Activated CD8-positive, alpha-beta T cell treated with anti-CD3 and anti-CD28 coated beads, Interleukin-2, amount 10 ng/mL, durations not matched to agents 7 days and 5 days (primary cell): Measurements from ENCODE around the gene SIK3. TPM values are rescaled to one million over a fixed set of nuclear protein-coding genes. Genes with fewer than 3 reads are reported as not detected.

Source experiments
- ATAC-seq: fragments of 150-1000 bp; cut with Tn5 transposase; one replicate; pipeline ENCODE4 v1.10.0; 2021; ENCODE audit warnings: moderate library complexity
- CTCF ChIA-PET: fragments of 350-600 bp; sonication (Branson Sonifier 250); formaldehyde crosslinking; loops from one replicate; lab custom pipeline; 2021; ENCODE audit warnings: antibody characterized with exemption; lab: Charles Lee
- POLR2A ChIA-PET: fragments of 350-600 bp; sonication (Branson Sonifier 250); formaldehyde crosslinking; loops from one replicate; lab custom pipeline; 2021; ENCODE audit warnings: antibody characterized with exemption; lab: Charles Lee
- DNase-seq: peaks from one replicate; pipeline ENCODE4 v3.0.0-alpha.2; 2020
- H3K27ac Mint-ChIP-seq: one replicate; pipeline ENCODE4 v1.8.0; 2021; ENCODE audit warnings: mild to moderate bottlenecking, mixed read lengths
- H3K27me3 Mint-ChIP-seq: one replicate; pipeline ENCODE4 v1.8.0; 2021; ENCODE audit warnings: low read depth, mixed read lengths
- H3K36me3 Mint-ChIP-seq: one replicate; pipeline ENCODE4 v1.8.0; 2021; ENCODE audit warnings: low read depth, mixed read lengths
- H3K4me1 Mint-ChIP-seq: one replicate; pipeline ENCODE4 v1.8.0; 2021; ENCODE audit warnings: low read depth, mixed read lengths
- H3K4me3 Mint-ChIP-seq: one replicate; pipeline ENCODE4 v1.8.0; 2021; ENCODE audit warnings: mild to moderate bottlenecking, mixed read lengths
- H3K9me3 Mint-ChIP-seq: one replicate; pipeline ENCODE4 v1.8.0; 2022; ENCODE audit warnings: mixed read lengths; ENCODE audit not compliant: insufficient read depth
- total RNA-seq, 2 experiments: library from RNA; stranded (reverse); gene quantifications; one replicate each; pipeline ENCODE4 v1.2.3, GENCODE V29; 2021

The SIK3 gene
- total RNA-seq, 2 experiments from 2014 or later, result 25.9 to 31.4 TPM

DNA sequence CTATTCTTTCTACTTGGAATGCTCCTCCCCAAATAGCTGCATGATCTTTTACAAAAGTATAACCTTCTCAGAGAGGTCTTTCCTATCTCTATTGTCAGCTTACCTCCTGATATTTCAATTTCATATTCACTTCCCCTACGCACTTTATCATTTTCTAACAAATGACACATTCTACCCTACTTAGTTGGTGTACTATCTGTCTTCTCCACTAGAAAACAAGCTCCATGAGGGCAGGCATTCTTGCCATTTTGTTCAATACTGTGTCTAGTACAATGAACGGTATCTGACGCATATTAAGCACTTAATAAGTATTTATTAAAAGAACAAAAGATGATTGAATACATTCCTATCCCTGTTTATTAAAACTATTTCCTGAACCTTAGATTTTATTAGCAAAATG is 164.3 kb downstream of the SIK3 start:
- no peak overlapping the region for H3K4me3 Mint-ChIP-seq
- peaks cover 21% of the 10 kb centered on the region for H3K36me3 Mint-ChIP-seq

GRCh38 chr11:116932181-116932580 is 166.0 kb downstream of the SIK3 start:
- ChIA-PET CTCF (interaction anchor here (1.3 kb wide), 1 partner anchor 52 kb away, joined by 5 read pairs; no protein-coding TSS in a partner anchor), POLR2A (interaction anchor here (2.1 kb wide), 1 partner anchor 165 kb away, joined by 6 read pairs; no protein-coding TSS in a partner anchor)
- Mint-ChIP-seq H3K36me3 (peaks cover 22% of the 10 kb centered on the region), H3K27ac (peak overlapping the region; percentile 89), H3K4me1 (peaks cover 56% of the 10 kb centered on the region), H3K4me3 (peak overlapping the region; percentile 80), H3K9me3 (peaks cover 5% of the 10 kb centered on the region), H3K27me3 (no peaks in the 10 kb centered on the region)
- DNase-seq (no peak), ATAC-seq (no peak)

More for the DNA sequence above, 164.3 kb downstream of the SIK3 start:
- DNase-seq (no peak), ATAC-seq (no peak)
- Mint-ChIP-seq H3K9me3 (peaks cover 5% of the 10 kb centered on the region), H3K27me3 (no peaks in the 10 kb centered on the region), H3K27ac (no peak overlapping the region), H3K4me1 (peaks cover 38% of the 10 kb centered on the region)
- POLR2A ChIA-PET, result interaction anchor here (1.0 kb wide), 1 partner anchor 14 kb away, joined by 3 read pairs; no protein-coding TSS in a partner anchor
- CTCF ChIA-PET, result no interaction called here

DNA sequence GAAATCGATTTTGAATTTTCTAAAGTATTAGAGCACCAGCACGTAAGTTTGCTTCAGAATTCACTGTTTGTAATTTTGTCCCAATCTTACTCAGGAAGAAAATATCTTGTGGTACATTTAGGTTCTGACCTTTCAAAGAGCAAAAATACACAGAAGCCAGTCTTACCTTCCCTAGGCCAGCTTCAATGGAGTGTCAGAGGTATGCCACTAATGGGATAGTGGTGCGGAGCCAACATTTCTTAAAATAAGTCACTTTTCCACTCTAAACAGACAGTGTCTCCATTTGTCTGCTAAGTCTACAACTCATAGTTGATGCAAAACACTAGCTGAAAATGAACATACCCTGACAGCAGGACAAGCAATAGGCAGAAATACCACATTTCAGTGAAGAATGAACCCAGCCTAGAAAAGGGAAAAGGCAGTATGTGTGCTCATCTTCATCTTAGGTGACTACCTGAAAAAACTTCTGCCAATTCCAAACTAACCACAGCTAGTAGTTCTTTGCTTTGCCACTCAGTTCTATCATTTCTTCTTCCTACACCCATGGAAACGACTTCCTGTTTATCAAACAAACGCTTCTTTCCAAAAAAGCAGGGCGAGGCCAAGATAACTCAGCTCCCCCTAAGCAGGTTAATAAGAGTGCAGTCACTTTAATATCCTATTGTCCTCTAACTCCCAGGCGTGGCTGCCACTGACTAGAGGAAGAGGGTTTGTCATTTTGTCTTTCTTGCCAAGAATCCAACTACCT is 166.8 kb downstream of the SIK3 start:
- ChIA-PET POLR2A (interaction anchor here (0.6 to 2.1 kb wide), 4 partner anchors 16 to 201 kb away, joined by 3 to 7 read pairs (median 5); no protein-coding TSS in a partner anchor), CTCF (interaction anchor here (0.8 to 3.0 kb wide), 7 partner anchors 26 to 164 kb away, joined by 3 to 10 read pairs (median 4); partner anchors contain the start of gene APOA5)
- Mint-ChIP-seq H3K4me1 (peaks cover 63% of the 10 kb centered on the region), H3K27me3 (no peaks in the 10 kb centered on the region), H3K27ac (peak overlapping the region; percentile 89), H3K4me3 (peak overlapping the region; percentile 80), H3K9me3 (peaks cover 5% of the 10 kb centered on the region), H3K36me3 (peaks cover 24% of the 10 kb centered on the region)
- DNase-seq (peak; percentile 49), ATAC-seq (peak; percentile 59)

- Mint-ChIP-seq H3K9me3 (peaks cover 5% of the 10 kb centered on the region), H3K4me1 (peaks cover 70% of the 10 kb centered on the region), H3K27ac (peak overlapping the region; percentile 89), H3K4me3 (peak overlapping the region; percentile 80), H3K27me3 (no peaks in the 10 kb centered on the region), H3K36me3 (peaks cover 27% of the 10 kb centered on the region)
- no peak for DNase-seq
- ChIA-PET CTCF (interaction anchor here (0.8 to 3.0 kb wide), 17 partner anchors 10 to 296 kb away, joined by 3 to 14 read pairs (median 4); partner anchors contain the start of genes APOA5 and SIK3), POLR2A (interaction anchor here (0.6 to 2.1 kb wide), 4 partner anchors 17 to 202 kb away, joined by 3 to 7 read pairs (median 6); no protein-coding TSS in a partner anchor)
- no peak for ATAC-seq
Measured at GRCh38 chr11:116930586-116930985, 167.6 kb downstream of the SIK3 start.

DNA sequence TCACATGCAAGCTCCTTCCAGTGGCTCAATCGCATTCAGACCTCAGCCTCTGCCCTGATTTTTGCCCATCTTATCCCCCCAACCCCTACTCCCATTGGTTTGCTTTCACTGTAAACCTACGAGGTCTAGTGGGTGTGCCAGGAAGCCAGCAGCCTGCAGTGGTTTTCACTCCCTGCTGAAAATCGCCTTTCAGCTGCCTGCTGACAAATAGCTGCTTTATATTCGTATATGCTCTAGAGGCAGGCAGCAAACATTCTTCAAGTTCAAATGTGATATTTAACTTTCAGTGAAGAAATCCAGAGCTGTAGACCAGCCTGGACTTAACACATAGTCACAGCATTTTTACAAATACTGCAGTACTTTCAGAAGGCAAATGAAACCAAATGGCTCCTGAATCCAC is 168.1 kb downstream of the SIK3 start:
- peak; percentile 44 for ATAC-seq
- Mint-ChIP-seq H3K9me3 (peaks cover 5% of the 10 kb centered on the region), H3K36me3 (peaks cover 28% of the 10 kb centered on the region), H3K4me1 (peaks cover 74% of the 10 kb centered on the region), H3K4me3 (peak overlapping the region; percentile 80), H3K27me3 (no peaks in the 10 kb centered on the region), H3K27ac (peak overlapping the region; percentile 89)
- ChIA-PET POLR2A (interaction anchor here (1.2 to 2.1 kb wide), 4 partner anchors 17 to 169 kb away, joined by 6 to 7 read pairs (median 6); no protein-coding TSS in a partner anchor), CTCF (interaction anchor here (0.8 to 3.0 kb wide), 18 partner anchors 10 to 297 kb away, joined by 3 to 14 read pairs (median 4); partner anchors contain the start of genes APOA5 and SIK3)
- peak; percentile 62 for DNase-seq

- ChIA-PET POLR2A (interaction anchor here (1.2 to 1.9 kb wide), 3 partner anchors 18 to 169 kb away, joined by 6 to 7 read pairs (median 7); no protein-coding TSS in a partner anchor), CTCF (interaction anchor here (0.6 to 3.0 kb wide), 22 partner anchors 11 to 297 kb away, joined by 3 to 14 read pairs (median 4); partner anchors contain the start of genes APOA5 and SIK3)
- peak overlapping the region; percentile 80 for H3K4me3 Mint-ChIP-seq
- no peaks in the 10 kb centered on the region for H3K27me3 Mint-ChIP-seq
- peaks cover 33% of the 10 kb centered on the region for H3K36me3 Mint-ChIP-seq
- no peak for DNase-seq
- peaks cover 80% of the 10 kb centered on the region for H3K4me1 Mint-ChIP-seq
- H3K9me3 Mint-ChIP-seq, result peaks cover 5% of the 10 kb centered on the region
- ATAC-seq, result no peak
- H3K27ac Mint-ChIP-seq, result peak overlapping the region; percentile 89
Measured at GRCh38 chr11:116929414-116930090, 168.7 kb downstream of the SIK3 start.

GRCh38 chr11:116928845-116929244 is 169.4 kb downstream of the SIK3 start:
- Mint-ChIP-seq H3K27me3 (no peaks in the 10 kb centered on the region), H3K27ac (peak overlapping the region; percentile 63), H3K36me3 (peaks cover 28% of the 10 kb centered on the region), H3K4me1 (peaks cover 84% of the 10 kb centered on the region), H3K9me3 (peaks cover 5% of the 10 kb centered on the region), H3K4me3 (peak overlapping the region; percentile 80)
- ATAC-seq, result no peak
- ChIA-PET POLR2A (interaction anchor here (1.6 kb wide), 1 partner anchor 75 kb away, joined by 6 read pairs; no protein-coding TSS in a partner anchor), CTCF (interaction anchor here (0.6 to 3.0 kb wide), 12 partner anchors 10 to 200 kb away, joined by 3 to 14 read pairs (median 5); partner anchors contain the start of genes APOA5 and SIK3)
- DNase-seq, result no peak

DNA sequence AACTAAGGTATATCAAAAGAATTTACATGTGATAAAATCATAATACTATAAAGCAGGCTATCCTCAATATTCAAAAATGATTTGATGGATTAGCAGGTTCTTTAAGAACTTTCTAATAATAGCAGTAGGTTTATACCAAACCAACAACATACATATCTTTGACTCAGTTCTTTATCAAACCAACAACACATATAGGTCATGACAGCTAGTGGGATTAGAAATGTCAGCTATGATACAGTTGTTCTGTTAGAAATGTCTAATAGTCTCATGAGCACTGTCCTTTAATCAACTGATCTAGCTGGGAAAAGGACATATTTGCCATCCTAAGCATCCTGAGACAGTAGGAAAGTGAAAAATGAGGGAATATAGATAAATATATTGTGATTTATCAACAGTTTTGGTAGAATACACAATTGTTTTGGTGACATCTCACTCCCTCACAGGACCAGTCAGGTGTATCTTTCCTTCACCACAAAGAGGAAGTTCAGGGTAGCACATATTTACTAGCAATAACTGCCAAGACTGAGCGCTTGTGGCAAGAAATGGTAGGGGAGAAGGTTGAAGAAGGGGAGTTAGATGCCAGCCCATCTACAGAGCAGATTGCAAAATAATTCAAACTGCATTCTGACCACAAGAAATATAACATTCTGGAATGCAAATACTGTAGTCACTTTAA is 170.0 kb downstream of the SIK3 start:
- peak; percentile 32 for DNase-seq
- Mint-ChIP-seq H3K36me3 (peaks cover 24% of the 10 kb centered on the region), H3K27me3 (no peaks in the 10 kb centered on the region), H3K9me3 (peaks cover 5% of the 10 kb centered on the region), H3K4me1 (peaks cover 87% of the 10 kb centered on the region), H3K4me3 (peak overlapping the region; percentile 12), H3K27ac (peak overlapping the region; percentile 24)
- ATAC-seq, result peak; percentile 37
- ChIA-PET CTCF (interaction anchor here (0.7 to 2.9 kb wide), 9 partner anchors 10 to 178 kb away, joined by 3 to 14 read pairs (median 4); partner anchors contain the start of genes APOA5 and SIK3), POLR2A (no interaction called here)

DNA sequence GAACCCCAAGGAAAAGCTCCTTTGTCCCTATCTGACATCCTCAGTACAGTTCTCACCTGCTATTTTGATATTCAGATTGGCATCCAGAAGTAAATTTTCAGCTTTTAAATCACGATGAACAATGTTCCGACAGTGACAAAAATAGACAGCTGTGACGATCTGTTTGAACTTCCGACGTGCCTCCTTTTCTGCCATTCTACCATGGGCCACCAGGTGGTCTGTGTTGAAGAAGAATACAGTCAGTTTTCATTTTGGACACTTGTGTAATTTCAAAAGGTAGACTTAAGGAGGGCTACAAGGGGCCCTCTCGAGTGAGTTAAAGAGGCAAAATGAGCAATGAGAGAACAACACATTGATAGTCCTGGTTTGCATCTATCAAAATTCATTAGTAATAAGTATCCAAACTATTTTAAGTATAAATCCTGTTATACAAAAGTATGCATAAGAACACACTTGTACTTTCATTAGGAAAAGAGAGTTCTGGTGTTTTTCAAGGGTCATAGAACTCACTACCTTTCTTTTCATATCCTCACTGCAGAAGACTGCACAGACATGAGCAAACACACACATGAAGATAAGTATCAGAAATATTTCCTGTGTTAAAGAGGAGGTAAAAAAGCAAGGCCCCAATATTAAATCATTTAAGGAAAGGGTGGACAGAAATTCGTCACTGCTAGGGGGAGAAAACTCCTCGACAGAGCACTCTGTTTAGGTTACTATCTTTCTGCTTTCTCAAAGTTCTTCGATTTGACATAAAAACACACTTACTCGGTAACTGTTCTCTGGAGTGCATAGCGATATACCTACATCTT is 170.9 kb downstream of the SIK3 start:
- peak; percentile 28 for ATAC-seq
- H3K9me3 Mint-ChIP-seq, result no peaks in the 10 kb centered on the region

GRCh38 chr11:116925050-116925449 is 173.2 kb downstream of the SIK3 start:
- H3K27ac Mint-ChIP-seq, result peak overlapping the region; percentile 90
- H3K27me3 Mint-ChIP-seq, result no peaks in the 10 kb centered on the region
- H3K9me3 Mint-ChIP-seq, result no peaks in the 10 kb centered on the region
- CTCF ChIA-PET, result interaction anchor here (1.0 to 2.9 kb wide), 12 partner anchors 12 to 181 kb away, joined by 3 to 19 read pairs (median 5); partner anchors contain the start of gene SIK3
- H3K4me1 Mint-ChIP-seq, result peaks cover 67% of the 10 kb centered on the region
- DNase-seq (peak; percentile 47), ATAC-seq (peak; percentile 63)
- H3K36me3 Mint-ChIP-seq, result peaks cover 17% of the 10 kb centered on the region
- POLR2A ChIA-PET, result no interaction called here
- peak overlapping the region; percentile 52 for H3K4me3 Mint-ChIP-seq

More for the DNA sequence above, 170.9 kb downstream of the SIK3 start:
- Mint-ChIP-seq H3K4me1 (peaks cover 82% of the 10 kb centered on the region), H3K27ac (peak overlapping the region; percentile 73), H3K36me3 (peaks cover 21% of the 10 kb centered on the region), H3K4me3 (peak overlapping the region; percentile 48), H3K27me3 (no peaks in the 10 kb centered on the region)
- CTCF ChIA-PET, result interaction anchor here (0.6 to 2.9 kb wide), 19 partner anchors 8 to 179 kb away, joined by 3 to 19 read pairs (median 3); partner anchors contain the start of gene SIK3
- POLR2A ChIA-PET, result no interaction called here
- DNase-seq, result peak; percentile 66
